Prostate gland (tissue), 2 donors: ENCODE data around the gene AGPAT1. TPM values are rescaled to one million over a fixed set of nuclear protein-coding genes. Genes with fewer than 3 reads are reported as not detected.

Experiments
- DNase-seq: peaks from one replicate; pipeline ENCODE4 v3.0.0-alpha.2; 2019; ENCODE audit warnings: low spot score
- H3K27ac ChIP-seq, 2 donors: fragments of 200-600 bp; sonication (generic); 2 replicates each; pipeline ENCODE4 v1.5.1; 2017 to 2019
- H3K27me3 ChIP-seq: fragments of 200-600 bp; sonication (generic); replicated peaks from 2 replicates; pipeline ENCODE4 v1.5.1; 2019; ENCODE audit not compliant: insufficient read depth
- H3K36me3 ChIP-seq, 2 donors: fragments of 200-600 bp; sonication (generic); 1 replicate in 1 of 2; 2 replicates in 1 of 2; pipeline versions ENCODE4 v1.5.1 to v1.8.1; 2017 to 2019
- H3K4me1 ChIP-seq: fragments of 200-600 bp; sonication (generic); replicated peaks from 2 replicates; pipeline ENCODE4 v1.5.1; 2019
- H3K4me3 ChIP-seq, 2 donors: fragments of 200-600 bp; sonication (generic); 2 replicates each; pipeline ENCODE4 v1.5.1; 2017 to 2019
- H3K9me3 ChIP-seq: fragments of 200-600 bp; sonication (generic); 2 replicates; pipeline ENCODE4 v1.5.1; 2017
- CTCF ChIP-seq, 4 experiments: fragments of 200-600 bp in 2 of 4; fragments of 450-650 bp in 2 of 4; sonication (generic) in 2 of 4; IDR thresholded peaks; 1 replicate in 3 of 4; 2 replicates in 1 of 4; pipeline ENCODE4 v1.5.1; 2016 to 2019; ENCODE audit warnings: antibody characterized with exemption in 4 of 4, mild to moderate bottlenecking in 2 of 4, moderate library complexity in 2 of 4
- POLR2A ChIP-seq: fragments of 450-650 bp; IDR thresholded peaks from one replicate; pipeline ENCODE4 v1.6.1; 2016; ENCODE audit warnings: antibody characterized with exemption, mild to moderate bottlenecking
- POLR2AphosphoS5 ChIP-seq: sonication (generic); formaldehyde crosslinking; IDR thresholded peaks from one replicate; pipeline ENCODE4 v1.6.1; 2017; ENCODE audit warnings: antibody characterized with exemption
- WGBS: methylation state at CpG from one replicate; pipeline ENCODE4 v1.1.5; 2018; 5-methylcytosine and 5-hydroxymethylcytosine counted together
- intact Hi-C: fragments of 100-400 bp; cut with DNase I; formaldehyde crosslinking; loops from one replicate; pipeline ENCODE4 v1.14.2; 2022
- total RNA-seq, 2 donors: library from RNA; depleted of rRNA; stranded (reverse); fragments of >200 nt; gene quantifications; one replicate each; pipeline ENCODE4 v1.1.0, GENCODE V29; 2016

Gene AGPAT1
- total RNA-seq: 100 to 1,000 TPM in 1 of 2 donors, 10 to 100 TPM in 1; 52.6 to 113 TPM

DNA sequence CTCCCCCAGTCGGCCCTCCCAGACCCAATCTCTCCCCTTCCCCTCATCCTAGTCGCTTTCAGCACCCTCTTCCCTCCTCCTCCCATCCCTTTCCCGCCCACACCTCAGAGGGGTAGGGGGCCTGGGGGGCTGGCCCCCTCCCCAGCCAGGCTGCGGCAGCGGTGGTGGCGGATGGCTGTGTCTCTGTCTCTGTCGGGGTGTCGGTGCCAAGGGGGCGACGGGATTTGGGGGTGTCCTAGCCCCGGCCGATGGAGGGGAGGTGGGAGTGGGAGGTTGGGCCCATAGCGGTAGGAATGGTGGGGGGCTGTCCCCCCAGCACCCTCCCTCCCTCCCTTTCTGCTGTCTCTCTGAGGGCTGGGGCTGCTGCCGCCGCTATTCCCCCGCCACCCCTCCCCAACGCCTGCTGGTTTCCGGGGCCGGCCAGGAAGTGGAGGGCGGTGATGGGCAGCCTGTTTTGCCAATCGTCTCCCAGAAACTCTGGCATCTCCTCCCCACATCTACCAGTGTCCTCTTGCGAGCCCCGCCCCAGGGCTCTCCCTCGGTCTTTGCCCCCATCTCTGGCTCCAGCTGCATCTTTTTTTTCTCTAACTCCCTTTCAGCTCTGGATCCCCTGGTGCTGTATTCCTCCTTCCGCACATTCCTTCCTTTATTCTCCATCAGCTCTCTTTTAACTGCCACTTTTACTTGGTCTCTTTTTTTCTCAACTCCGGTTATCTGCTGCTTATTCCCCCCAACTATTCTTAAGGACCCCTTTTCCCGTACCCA lies at the start of gene AGPAT1:
Gene AGPAT1, minus strand, starts transcription at position 374 of the 765 bp plus-strand sequence. CDS start 4,588 bp downstream, outside the sequence.
- intact Hi-C loops: loop anchor here (5.0 kb wide), 1 partner anchor 279 kb away; the partner anchor contains the start of gene EHMT2
- peak; percentile 96 for DNase-seq
- Histone ChIP-seq H3K27ac (peak within 1 kb of the TSS; percentile 93), H3K9me3 (no peaks in the 10 kb centered on the region), H3K27me3 (no peaks in the 10 kb centered on the region), H3K36me3 (no peaks in the 10 kb centered on the region), H3K4me3 (peak within 1 kb of the TSS; percentile 94), H3K4me1 (no peaks in the 10 kb centered on the region)
- TF ChIP-seq POLR2AphosphoS5 (peak; percentile 96), POLR2A (peak; percentile 60), CTCF (IDR thresholded peaks at IDR 0.05) (no peak)
- under 1% methylated on average over 27 of the region's 27 CpGs for WGBS

DNA sequence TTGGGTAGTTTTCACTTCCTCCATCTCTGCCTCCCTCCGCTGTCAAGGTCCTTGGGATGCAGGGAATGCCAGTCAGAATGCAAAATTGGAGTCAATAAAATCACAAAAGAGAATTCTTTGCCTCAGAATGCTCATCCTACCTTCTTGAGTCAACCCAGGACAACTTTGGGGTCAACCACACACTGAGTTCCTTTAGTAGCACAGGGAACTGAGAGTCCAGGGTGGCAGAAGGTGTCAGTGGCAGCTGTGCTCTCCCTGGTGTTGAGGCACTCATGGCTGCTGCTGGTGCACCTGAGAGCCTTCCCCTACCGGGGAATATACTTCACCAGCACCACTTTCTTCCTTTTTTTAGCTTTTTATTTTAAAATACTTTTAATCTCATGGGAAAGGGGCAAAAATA lies 48.8 kb upstream of the AGPAT1 start:
- DNase-seq: no peak
- 72% methylated on average over 2 of the region's 2 CpGs for WGBS
- Histone ChIP-seq H3K9me3 (no peaks in the 10 kb centered on the region), H3K4me1 (no peaks in the 10 kb centered on the region), H3K36me3 (no peaks in the 10 kb centered on the region), H3K4me3 (no peak overlapping the region), H3K27ac (no peak overlapping the region), H3K27me3 (no peaks in the 10 kb centered on the region)
- TF ChIP-seq POLR2AphosphoS5 (no peak), POLR2A (no peak), CTCF (IDR thresholded peaks at IDR 0.05) (no peak)
- intact Hi-C loops: no loop called here

GRCh38 chr6:32223258-32224235 lies 47.7 kb upstream of the AGPAT1 start, which contains the start of gene NOTCH4:
Gene NOTCH4, minus strand, starts transcription at chr6:32224067. Its CDS starts 139 bp downstream, at chr6:32223928.
- H3K4me1 ChIP-seq: no peaks in the 10 kb centered on the region
- no peaks in the 10 kb centered on the region for H3K36me3 ChIP-seq
- peak within 1 kb of the TSS; percentile 10 to 14 for H3K4me3 ChIP-seq
- H3K9me3 ChIP-seq: no peaks in the 10 kb centered on the region
- H3K27me3 ChIP-seq: no peaks in the 10 kb centered on the region
- H3K27ac ChIP-seq: peak within 1 kb of the TSS; percentile 61 to 63
- intact Hi-C loops: no loop called here
- 34% methylated on average over 20 of the region's 20 CpGs for WGBS
- TF ChIP-seq CTCF (IDR thresholded peaks at IDR 0.05) (no peak), POLR2AphosphoS5 (peak; percentile 13)
- no peak for DNase-seq

DNA sequence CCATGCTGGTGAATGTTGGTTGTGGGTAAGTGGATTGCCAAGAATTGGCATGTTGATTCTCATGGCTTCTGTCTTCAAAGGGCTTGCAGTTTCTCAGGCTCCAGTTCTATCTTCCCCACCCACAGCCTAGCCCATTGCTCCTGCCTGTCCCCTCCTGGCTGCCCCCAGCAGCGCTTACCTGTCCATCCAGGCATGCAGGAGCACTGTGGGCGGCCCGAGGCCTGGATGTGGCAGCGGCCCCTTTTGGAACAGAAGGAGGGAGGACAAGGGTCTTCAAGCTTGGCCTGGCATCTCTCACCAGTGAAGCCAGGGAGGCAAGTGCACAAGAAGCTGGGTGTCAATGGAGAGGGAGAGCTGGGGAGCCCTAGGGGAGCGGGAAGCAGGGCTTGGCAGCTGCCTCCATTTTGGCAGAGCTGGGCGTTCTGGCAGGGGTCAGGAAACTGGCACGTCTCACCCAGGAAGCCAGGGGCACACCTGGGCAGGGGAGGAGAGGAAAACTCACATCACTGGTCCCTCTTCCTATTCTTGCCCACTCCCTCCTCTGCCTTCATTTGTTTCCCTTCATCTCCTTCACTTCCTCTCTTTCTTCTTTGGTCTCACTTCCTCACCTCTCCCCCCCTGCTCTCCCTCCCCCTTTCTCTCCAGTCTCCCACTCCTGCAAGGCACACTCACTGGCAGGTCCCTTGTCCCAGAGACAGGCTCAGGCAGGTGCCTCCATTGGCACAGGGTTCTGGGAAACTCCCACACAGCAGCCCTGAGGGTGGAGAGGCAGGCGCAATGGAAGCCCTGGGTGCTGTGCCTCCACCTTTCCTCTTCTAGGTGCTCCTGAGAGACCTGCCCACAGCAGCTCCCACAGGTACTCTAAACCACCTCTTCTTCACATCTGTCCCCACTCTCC lies 46.7 kb upstream of the AGPAT1 start:
- intact Hi-C loops: no loop called here
- peak overlapping the region; percentile 10 to 14 for H3K4me3 ChIP-seq

More for the DNA sequence above, 46.7 kb upstream of the AGPAT1 start:
- H3K27ac ChIP-seq: peak overlapping the region; percentile 61 to 63
- H3K36me3 ChIP-seq: no peaks in the 10 kb centered on the region
- DNase-seq: peak; percentile 61
- TF ChIP-seq CTCF (IDR thresholded peaks at IDR 0.05) (no peak), POLR2A (no peak), POLR2AphosphoS5 (peak; percentile 21)
- H3K4me1 ChIP-seq: no peaks in the 10 kb centered on the region
- no peaks in the 10 kb centered on the region for H3K27me3 ChIP-seq
- WGBS: 43% methylated on average over 8 of the region's 8 CpGs
- no peaks in the 10 kb centered on the region for H3K9me3 ChIP-seq
